ENCODE data around the gene KCNN2. TPM values are rescaled to one million over a fixed set of nuclear protein-coding genes. Genes with fewer than 3 reads are reported as not detected.

KCNN2 gene
- total and polyA plus RNA-seq, 10 of the 15 experiments (the other 5 are each of a cell fraction or from before 2014, with no cell fraction given), result 0.21 to 3.6 (median 0.79) TPM

DNA sequence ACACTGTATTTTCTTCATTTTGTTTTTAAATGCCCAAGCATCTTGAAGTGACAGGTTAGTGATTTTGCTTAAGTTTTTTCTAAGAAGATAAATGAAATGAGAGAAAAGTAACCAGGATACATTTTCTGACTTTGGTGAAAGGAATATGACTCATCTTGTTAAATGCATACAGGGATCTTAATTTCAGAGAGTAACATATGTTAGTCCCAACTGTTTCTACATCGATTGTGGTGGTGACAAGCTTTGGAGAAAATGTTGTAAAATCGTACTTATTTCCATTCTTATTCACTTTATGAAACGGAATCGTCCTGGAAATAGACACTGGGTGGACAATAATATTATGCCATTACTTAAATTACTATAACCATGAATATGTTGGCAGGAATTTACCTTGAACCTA, 107.5 kb downstream of the KCNN2 start (continued):
- TF ChIP-seq FOXM1 (IDR thresholded peaks at IDR 0.05; ENCODE audit: low read depth, low read length) (no peak), BRCA1 (IDR thresholded peaks at IDR 0.05; ENCODE audit: low read depth, low read length) (no peak)

DNA sequence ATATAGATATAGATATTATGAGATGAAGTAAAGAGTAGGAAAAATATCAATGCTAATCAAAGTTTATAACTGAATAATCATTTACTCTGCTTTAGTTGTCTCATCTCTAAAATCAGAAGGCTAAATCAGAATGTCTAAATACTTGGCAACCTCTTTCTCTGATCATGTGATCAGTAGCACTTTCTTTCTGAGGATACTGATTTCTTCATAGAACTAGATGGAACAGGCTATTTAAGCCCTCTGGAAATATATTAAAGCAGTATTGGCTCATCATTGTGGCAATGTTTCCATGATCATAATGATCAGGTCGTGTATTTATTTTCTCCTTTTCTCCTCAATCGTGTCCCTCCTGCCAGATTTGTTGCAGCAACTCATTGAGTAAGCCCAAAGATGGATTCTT, 109.7 kb downstream of the KCNN2 start:
- Histone ChIP-seq H2AFZ (ENCODE audit: control insufficient read depth, low read depth, low read length) (no peak overlapping the region), H3K9me3 (replicated peaks; ENCODE audit: control insufficient read depth, insufficient read depth, low read length) (no peaks in the 10 kb centered on the region), H3K27me3 (replicated peaks in 1 of 2; ENCODE audit: control insufficient read depth in 2 of 2, insufficient read depth in 2 of 2, low read length in 1 of 2) (no peaks in the 10 kb centered on the region), H4K20me1 (ENCODE audit: control insufficient read depth, insufficient read depth) (no peaks in the 10 kb centered on the region), H3K9ac (ENCODE audit: control insufficient read depth, insufficient read depth, low read length) (no peak overlapping the region), H3K27ac (ENCODE audit: control insufficient read depth, insufficient read depth) (no peak overlapping the region), H3K36me3 (ENCODE audit: control insufficient read depth in 2 of 2, insufficient read depth in 2 of 2, low read length in 1 of 2) (no peaks in the 10 kb centered on the region), H3K4me1 (ENCODE audit: control insufficient read depth, insufficient read depth, low read length) (no peaks in the 10 kb centered on the region), H3K79me2 (ENCODE audit: control insufficient read depth, insufficient read depth, low read length) (no peaks in the 10 kb centered on the region), H3K4me2 (ENCODE audit: control insufficient read depth, insufficient read depth) (no peak overlapping the region), H3K4me3 (no peak overlapping the region)
- BruUV-seq (replicated peaks), result no TSS peak
- no peak for ATAC-seq
- ChIA-PET CTCF (no interaction called here), SMC1A (ENCODE audit: uncharacterized antibody, unreplicated experiment) (interaction anchor here (0.6 kb wide), 1 partner anchor 8 kb away, joined by 3 read pairs; no protein-coding TSS in a partner anchor), RAD21 (ENCODE audit: unreplicated experiment) (no interaction called here), POLR2A (no interaction called here)
- in situ Hi-C loops (cut with MboI) (loop anchor here (25.0 kb wide), 1 partner anchor 766 kb away; no protein-coding TSS in a partner anchor), intact Hi-C loops (cut with micrococcal nuclease; ENCODE audit: unreplicated experiment) (no loop called here)
- TF ChIP-seq NFYA (IDR thresholded peaks at IDR 0.05; ENCODE audit: borderline replicate concordance, low read depth, low read length), result no peak
- TF ChIP-seq RUNX3 (IDR thresholded peaks at IDR 0.05; ENCODE audit: low read length), result no peak
- no peak for TF ChIP-seq YBX1 (IDR thresholded peaks at IDR 0.05)
- TF ChIP-seq NR2C1 (IDR thresholded peaks at IDR 0.05), result no peak
- no peak for DNase-seq (ENCODE audit: low read depth, low spot score)
- no peak for FAIRE-seq
- WGBS (ENCODE audit: insufficient coverage, insufficient replicate concordance, low lambda C conversion rate, missing lambda C conversion rate), result 8% methylated on average over 2 of the region's 2 CpGs

DNA sequence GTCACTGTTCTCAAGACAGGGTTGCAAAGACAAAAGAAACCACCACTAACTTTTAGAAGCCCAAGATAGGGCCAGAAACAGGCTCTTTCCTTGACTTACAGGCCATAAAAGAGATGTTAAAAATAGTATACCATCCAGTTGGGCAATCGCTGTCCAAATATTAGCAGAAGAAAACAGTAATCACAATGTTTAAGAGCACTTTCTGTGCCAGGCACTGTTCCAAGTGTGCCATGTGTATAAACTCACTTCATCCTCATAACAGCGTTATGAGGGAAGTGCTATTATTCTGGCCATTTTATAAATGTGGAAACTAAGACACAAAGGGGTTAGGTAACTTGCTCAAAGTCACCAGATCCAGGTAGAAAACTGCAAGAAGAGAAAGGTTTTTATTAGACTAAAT, 111.7 kb downstream of the KCNN2 start:
- H3K9me3 ChIP-seq (replicated peaks; ENCODE audit: control insufficient read depth, insufficient read depth, low read length), result no peaks in the 10 kb centered on the region
- no peak for ATAC-seq
- H3K79me2 ChIP-seq (ENCODE audit: control insufficient read depth, insufficient read depth, low read length), result no peaks in the 10 kb centered on the region
- H3K27ac ChIP-seq (ENCODE audit: control insufficient read depth, insufficient read depth), result no peak overlapping the region
- H2AFZ ChIP-seq (ENCODE audit: control insufficient read depth, low read depth, low read length), result no peak overlapping the region
- BruUV-seq (replicated peaks), result no TSS peak
- 33% methylated on average over 2 of the region's 2 CpGs for WGBS (ENCODE audit: insufficient coverage, insufficient replicate concordance, low lambda C conversion rate, missing lambda C conversion rate)
- no peak overlapping the region for H3K9ac ChIP-seq (ENCODE audit: control insufficient read depth, insufficient read depth, low read length)
- H3K4me2 ChIP-seq (ENCODE audit: control insufficient read depth, insufficient read depth), result no peak overlapping the region
- no peaks in the 10 kb centered on the region for H3K36me3 ChIP-seq (ENCODE audit: control insufficient read depth in 2 of 2, insufficient read depth in 2 of 2, low read length in 1 of 2)
- ChIA-PET RAD21 (ENCODE audit: unreplicated experiment) (no interaction called here), SMC1A (ENCODE audit: uncharacterized antibody, unreplicated experiment) (no interaction called here), CTCF (no interaction called here), POLR2A (no interaction called here)
- no peaks in the 10 kb centered on the region for H4K20me1 ChIP-seq (ENCODE audit: control insufficient read depth, insufficient read depth)
- no peaks in the 10 kb centered on the region for H3K27me3 ChIP-seq (replicated peaks in 1 of 2; ENCODE audit: control insufficient read depth in 2 of 2, insufficient read depth in 2 of 2, low read length in 1 of 2)
- in situ Hi-C loops (cut with MboI), result loop anchor here (25.0 kb wide), 1 partner anchor 764 kb away; no protein-coding TSS in a partner anchor
- intact Hi-C loops (cut with micrococcal nuclease; ENCODE audit: unreplicated experiment), result no loop called here
- FAIRE-seq, result no peak
- DNase-seq (ENCODE audit: low read depth, low spot score), result no peak
- H3K4me1 ChIP-seq (ENCODE audit: control insufficient read depth, insufficient read depth, low read length), result no peaks in the 10 kb centered on the region
- H3K4me3 ChIP-seq, result no peak overlapping the region
- TF ChIP-seq EP300 (IDR thresholded peaks at IDR 0.05; ENCODE audit: borderline replicate concordance in 1 of 2, control insufficient read depth in 1 of 2, low read depth in 2 of 2, low read length in 2 of 2) (no peak), PAX5 (IDR thresholded peaks at IDR 0.05; ENCODE audit: borderline replicate concordance, low read depth, low read length) (no peak), EED (IDR thresholded peaks at IDR 0.05; ENCODE audit: low read depth) (no peak), BCL11A (IDR thresholded peaks at IDR 0.05; ENCODE audit: low read depth, low read length) (no peak), SREBF1 (IDR thresholded peaks at IDR 0.05; ENCODE audit: low read length) (no peak), CREB1 (IDR thresholded peaks at IDR 0.05; ENCODE audit: low read depth) (no peak), EZH2 (IDR thresholded peaks at IDR 0.05; ENCODE audit: borderline replicate concordance, control insufficient read depth, low read depth, low read length) (no peak), IKZF2 (IDR thresholded peaks at IDR 0.05) (no peak)
- TF ChIP-seq, protein P1, sequence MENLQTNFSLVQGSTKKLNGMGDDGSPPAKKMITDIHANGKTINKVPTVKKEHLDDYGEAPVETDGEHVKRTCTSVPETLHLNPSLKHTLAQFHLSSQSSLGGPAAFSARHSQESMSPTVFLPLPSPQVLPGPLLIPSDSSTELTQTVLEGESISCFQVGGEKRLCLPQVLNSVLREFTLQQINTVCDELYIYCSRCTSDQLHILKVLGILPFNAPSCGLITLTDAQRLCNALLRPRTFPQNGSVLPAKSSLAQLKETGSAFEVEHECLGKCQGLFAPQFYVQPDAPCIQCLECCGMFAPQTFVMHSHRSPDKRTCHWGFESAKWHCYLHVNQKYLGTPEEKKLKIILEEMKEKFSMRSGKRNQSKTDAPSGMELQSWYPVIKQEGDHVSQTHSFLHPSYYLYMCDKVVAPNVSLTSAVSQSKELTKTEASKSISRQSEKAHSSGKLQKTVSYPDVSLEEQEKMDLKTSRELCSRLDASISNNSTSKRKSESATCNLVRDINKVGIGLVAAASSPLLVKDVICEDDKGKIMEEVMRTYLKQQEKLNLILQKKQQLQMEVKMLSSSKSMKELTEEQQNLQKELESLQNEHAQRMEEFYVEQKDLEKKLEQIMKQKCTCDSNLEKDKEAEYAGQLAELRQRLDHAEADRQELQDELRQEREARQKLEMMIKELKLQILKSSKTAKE (IDR thresholded peaks at IDR 0.05; ENCODE audit: low read depth, poor library complexity, severe bottlenecking), result no peak
